NCI-H2171 (cell line): ENCODE measurements around the gene MCEE.
"Not testable (repeated sequence)": the region's sequence is repeated elsewhere in the genome, so short reads cannot be mapped to it uniquely, and the experiment has no call there.

Experiments used
- DNase-seq: peaks from one replicate; lab custom pipeline; 2025; lab: John Stamatoyannopoulos, UW

The MCEE gene

GRCh38 chr2:71126957-71127356, 3.1 kb downstream of the MCEE start:
- DNase-seq = no peak

- no peak for DNase-seq
Observed at GRCh38 chr2:71125506-71126294, 4.3 kb downstream of the MCEE start.

- DNase-seq = no peak
Observed at GRCh38 chr2:71122387-71123298, 7.4 kb downstream of the MCEE start.

- DNase-seq = no peak
Observed at GRCh38 chr2:71121479-71121878, 8.6 kb downstream of the MCEE start.

- DNase-seq = no peak
Observed at GRCh38 chr2:71120195-71120594, 9.8 kb downstream of the MCEE start.

- DNase-seq = no peak
Observed at GRCh38 chr2:71117063-71117462, 13.0 kb downstream of the MCEE start.

GRCh38 chr2:71113843-71114242, 16.2 kb downstream of the MCEE start:
- DNase-seq = no peak

- no peak for DNase-seq
Observed at GRCh38 chr2:71108091-71108490, 21.9 kb downstream of the MCEE start.

GRCh38 chr2:71106463-71106862, 23.6 kb downstream of the MCEE start:
- DNase-seq = not testable (repeated sequence)

- DNase-seq = no peak
Observed at GRCh38 chr2:71103809-71104208, 26.2 kb downstream of the MCEE start.

GRCh38 chr2:71102981-71103681, 26.9 kb downstream of the MCEE start:
- no peak for DNase-seq

- DNase-seq = no peak
Observed at GRCh38 chr2:71101656-71102055, 28.4 kb downstream of the MCEE start.

GRCh38 chr2:71100195-71100964, 29.6 kb downstream of the MCEE start:
- peak; percentile 36 for DNase-seq

GRCh38 chr2:71092491-71093260, 37.4 kb downstream of the MCEE start:
- not testable (repeated sequence) for DNase-seq

- DNase-seq = not testable (repeated sequence)
Observed at GRCh38 chr2:71091808-71092207, 38.2 kb downstream of the MCEE start.

GRCh38 chr2:71089475-71089874, 40.6 kb downstream of the MCEE start:
- DNase-seq = not testable (repeated sequence)

- DNase-seq = not testable (repeated sequence)
Observed at GRCh38 chr2:71085325-71086003, 44.6 kb downstream of the MCEE start.

- DNase-seq = not testable (repeated sequence)
Observed at GRCh38 chr2:71083752-71084312, 46.2 kb downstream of the MCEE start.

GRCh38 chr2:71083297-71083696, 46.7 kb downstream of the MCEE start:
- not testable (repeated sequence) for DNase-seq
